Measurements from ENCODE around the gene ZC3H7B.
A peak's percentile ranks its signal among the peaks of the same experiment; 100 is the strongest.

Gene ZC3H7B

DNA sequence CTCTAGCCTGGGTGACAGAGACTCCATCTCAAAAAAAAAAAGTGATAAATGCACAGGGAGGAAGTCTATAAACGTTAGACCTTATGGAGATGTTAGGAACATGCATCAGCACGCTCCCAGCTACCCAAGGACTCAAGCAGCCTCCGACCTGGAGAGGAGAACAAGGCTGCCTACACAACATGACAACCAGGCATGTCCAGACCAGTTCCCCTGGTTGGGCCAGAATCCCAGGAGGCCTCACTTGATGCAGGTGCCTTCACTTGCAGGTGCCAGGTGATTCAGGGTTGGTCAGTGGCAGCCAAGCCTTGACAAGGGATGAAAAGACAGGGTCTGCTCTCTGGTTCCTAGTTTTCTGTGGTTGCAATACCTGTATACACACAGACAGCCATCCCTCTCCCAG lies 21.3 kb upstream of the ZC3H7B start:
- Histone ChIP-seq H3K36me3 (ENCODE audit: insufficient read depth, low read length) (peaks cover 91% of the 10 kb centered on the region), H2AFZ (ENCODE audit: low read length) (no peak overlapping the region), H3K4me3 (ENCODE audit: low read depth, low read length, poor library complexity, severe bottlenecking) (no peak overlapping the region), H3F3A (ENCODE audit: insufficient read depth, low read length) (no peaks in the 10 kb centered on the region), H3K27ac (ENCODE audit: low read depth, low read length, poor library complexity, severe bottlenecking) (no peak overlapping the region), H3K79me2 (ENCODE audit: insufficient read depth, low read length) (peaks cover 18% of the 10 kb centered on the region), H3K4me2 (ENCODE audit: low read length) (no peak overlapping the region), H3K27me3 (ENCODE audit: insufficient read depth, low read length) (no peaks in the 10 kb centered on the region), H3K9me2 (ENCODE audit: low read depth, low read length) (no peaks in the 10 kb centered on the region), H3K4me1 (ENCODE audit: insufficient read depth, low read length, severe bottlenecking) (peaks cover 7% of the 10 kb centered on the region), H3K9ac (ENCODE audit: low read length) (no peak overlapping the region), H4K20me1 (ENCODE audit: insufficient read depth, low read length) (no peaks in the 10 kb centered on the region), H3K9me3 (ENCODE audit: low read length) (no peaks in the 10 kb centered on the region)
- TF ChIP-seq, protein P1, sequence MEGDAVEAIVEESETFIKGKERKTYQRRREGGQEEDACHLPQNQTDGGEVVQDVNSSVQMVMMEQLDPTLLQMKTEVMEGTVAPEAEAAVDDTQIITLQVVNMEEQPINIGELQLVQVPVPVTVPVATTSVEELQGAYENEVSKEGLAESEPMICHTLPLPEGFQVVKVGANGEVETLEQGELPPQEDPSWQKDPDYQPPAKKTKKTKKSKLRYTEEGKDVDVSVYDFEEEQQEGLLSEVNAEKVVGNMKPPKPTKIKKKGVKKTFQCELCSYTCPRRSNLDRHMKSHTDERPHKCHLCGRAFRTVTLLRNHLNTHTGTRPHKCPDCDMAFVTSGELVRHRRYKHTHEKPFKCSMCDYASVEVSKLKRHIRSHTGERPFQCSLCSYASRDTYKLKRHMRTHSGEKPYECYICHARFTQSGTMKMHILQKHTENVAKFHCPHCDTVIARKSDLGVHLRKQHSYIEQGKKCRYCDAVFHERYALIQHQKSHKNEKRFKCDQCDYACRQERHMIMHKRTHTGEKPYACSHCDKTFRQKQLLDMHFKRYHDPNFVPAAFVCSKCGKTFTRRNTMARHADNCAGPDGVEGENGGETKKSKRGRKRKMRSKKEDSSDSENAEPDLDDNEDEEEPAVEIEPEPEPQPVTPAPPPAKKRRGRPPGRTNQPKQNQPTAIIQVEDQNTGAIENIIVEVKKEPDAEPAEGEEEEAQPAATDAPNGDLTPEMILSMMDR (IDR thresholded peaks at IDR 0.05; ENCODE audit: low read length) = no peak
- TF ChIP-seq EZH2 (IDR thresholded peaks at IDR 0.05; ENCODE audit: borderline replicate concordance, low read length) = no peak

DNA sequence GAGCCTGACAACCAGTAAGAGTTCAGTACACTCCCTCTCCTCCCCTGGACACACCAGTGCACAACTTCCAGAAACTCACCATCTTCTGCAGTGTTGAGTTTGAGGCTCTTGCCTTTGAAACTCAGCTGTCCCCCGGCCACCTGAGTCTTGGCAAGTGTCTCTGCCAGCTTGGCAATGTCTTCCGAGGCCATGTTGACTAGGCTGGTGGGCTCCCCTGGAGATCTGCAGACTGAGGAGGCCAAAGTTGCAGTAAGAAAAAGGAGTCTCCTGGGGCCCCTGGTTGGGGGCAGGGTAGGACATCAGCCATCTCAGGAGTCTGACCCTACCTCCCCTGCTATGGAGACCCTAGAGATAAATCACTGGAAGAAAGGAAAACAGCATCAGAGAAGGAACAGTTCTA lies 20.5 kb upstream of the ZC3H7B start:
- no peak overlapping the region for H3K4me3 ChIP-seq (ENCODE audit: low read depth, low read length, poor library complexity, severe bottlenecking)
- H3K27me3 ChIP-seq (ENCODE audit: insufficient read depth, low read length) = no peaks in the 10 kb centered on the region
- H3K36me3 ChIP-seq (ENCODE audit: insufficient read depth, low read length) = peaks cover 83% of the 10 kb centered on the region
- no peaks in the 10 kb centered on the region for H3F3A ChIP-seq (ENCODE audit: insufficient read depth, low read length)
- peaks cover 25% of the 10 kb centered on the region for H3K79me2 ChIP-seq (ENCODE audit: insufficient read depth, low read length)
- H3K9me3 ChIP-seq (ENCODE audit: low read length) = no peaks in the 10 kb centered on the region
- H4K20me1 ChIP-seq (ENCODE audit: insufficient read depth, low read length) = no peaks in the 10 kb centered on the region
- peaks cover 8% of the 10 kb centered on the region for H3K4me1 ChIP-seq (ENCODE audit: insufficient read depth, low read length, severe bottlenecking)
- H3K27ac ChIP-seq (ENCODE audit: low read depth, low read length, poor library complexity, severe bottlenecking) = no peak overlapping the region
- H3K4me2 ChIP-seq (ENCODE audit: low read length) = no peak overlapping the region
- H2AFZ ChIP-seq (ENCODE audit: low read length) = no peak overlapping the region
- no peak overlapping the region for H3K9ac ChIP-seq (ENCODE audit: low read length)
- no peak for TF ChIP-seq EZH2 (IDR thresholded peaks at IDR 0.05; ENCODE audit: borderline replicate concordance, low read length)
- TF ChIP-seq, protein P1 (IDR thresholded peaks at IDR 0.05; ENCODE audit: low read length) = no peak
- no peaks in the 10 kb centered on the region for H3K9me2 ChIP-seq (ENCODE audit: low read depth, low read length)

DNA sequence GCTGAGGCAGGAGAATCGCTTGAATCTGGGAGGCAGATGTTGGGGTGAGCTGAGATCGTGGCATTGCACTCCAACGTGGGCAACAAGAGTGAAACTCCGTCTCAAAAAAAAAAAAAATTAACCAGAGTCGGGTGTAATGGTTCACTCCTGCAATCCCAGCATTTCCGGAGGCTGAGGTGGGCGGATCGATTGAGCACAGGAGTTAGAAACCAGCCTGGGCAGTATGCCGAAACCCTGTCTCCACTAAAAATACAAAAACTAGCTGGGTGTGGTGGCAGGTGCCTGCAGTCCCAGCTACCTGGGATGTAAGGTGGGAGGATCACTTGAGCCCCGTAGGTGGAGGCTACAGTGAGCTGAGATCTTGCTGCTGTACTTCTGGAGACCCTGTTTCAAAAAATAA lies 16.9 kb upstream of the ZC3H7B start:
- H3K4me3 ChIP-seq (ENCODE audit: low read depth, low read length, poor library complexity, severe bottlenecking) = peak overlapping the region; percentile 78
- TF ChIP-seq, protein P1 (IDR thresholded peaks at IDR 0.05; ENCODE audit: low read length) = no peak
- TF ChIP-seq EZH2 (IDR thresholded peaks at IDR 0.05; ENCODE audit: borderline replicate concordance, low read length) = no peak
- no peaks in the 10 kb centered on the region for H3K27me3 ChIP-seq (ENCODE audit: insufficient read depth, low read length)
- H3K79me2 ChIP-seq (ENCODE audit: insufficient read depth, low read length) = peaks cover 25% of the 10 kb centered on the region
- no peak overlapping the region for H2AFZ ChIP-seq (ENCODE audit: low read length)
- no peak overlapping the region for H3K27ac ChIP-seq (ENCODE audit: low read depth, low read length, poor library complexity, severe bottlenecking)
- no peaks in the 10 kb centered on the region for H3F3A ChIP-seq (ENCODE audit: insufficient read depth, low read length)
- H3K9ac ChIP-seq (ENCODE audit: low read length) = peak overlapping the region; percentile 78; the same call in 1 of the 2 replicates
- peaks cover 48% of the 10 kb centered on the region for H3K36me3 ChIP-seq (ENCODE audit: insufficient read depth, low read length)
- no peaks in the 10 kb centered on the region for H3K9me3 ChIP-seq (ENCODE audit: low read length)
- H4K20me1 ChIP-seq (ENCODE audit: insufficient read depth, low read length) = no peaks in the 10 kb centered on the region
- H3K9me2 ChIP-seq (ENCODE audit: low read depth, low read length) = no peaks in the 10 kb centered on the region
- peaks cover 17% of the 10 kb centered on the region for H3K4me1 ChIP-seq (ENCODE audit: insufficient read depth, low read length, severe bottlenecking)
- H3K4me2 ChIP-seq (ENCODE audit: low read length) = peak overlapping the region; percentile 77

Data from OCI-LY1 (cell line).